Stimulated activated CD4-positive, alpha-beta T cell treated with anti-CD3 and anti-CD28 coated beads, Interleukin-2, amount 100 ng/mL, for 4 hours (primary cell): Measurements from ENCODE around the gene SMIM33.
"Not testable (repeated sequence)": the region's sequence is repeated elsewhere in the genome, so short reads cannot be mapped to it uniquely, and the experiment has no call there.

Experiments used
- DNase-seq: peaks from one replicate; pipeline ENCODE4 v3.0.0-alpha.2; 2020; ENCODE audit warnings: low read depth

The SMIM33 gene

GRCh38 chr5:139457241-139457640 is 13.6 kb upstream of the SMIM33 start:
- no peak for DNase-seq

- DNase-seq: no peak
These were observed 13.0 kb upstream of the SMIM33 start for GRCh38 chr5:139457653-139458306.

- peak; percentile 71 for DNase-seq
These were observed 12.0 kb upstream of the SMIM33 start for GRCh38 chr5:139458580-139459407.

- DNase-seq: no peak
These were observed 11.3 kb upstream of the SMIM33 start for GRCh38 chr5:139459451-139459934.

GRCh38 chr5:139460455-139460854 is 10.3 kb upstream of the SMIM33 start:
- DNase-seq: no peak

GRCh38 chr5:139461176-139461575 is 9.6 kb upstream of the SMIM33 start:
- DNase-seq: no peak

GRCh38 chr5:139461698-139462097 is 9.1 kb upstream of the SMIM33 start:
- DNase-seq: no peak

- DNase-seq: no peak
These were observed 8.1 kb upstream of the SMIM33 start, which contains the start of gene ECSCR for GRCh38 chr5:139462586-139463276. TSS of gene ECSCR (minus strand) at chr5:139462743. CDS start at chr5:139462670, 73 bp downstream.

- no peak for DNase-seq
These were observed 2.3 kb upstream of the SMIM33 start for GRCh38 chr5:139468421-139468931.

GRCh38 chr5:139472386-139473030 is 1.7 kb downstream of the SMIM33 start:
- no peak for DNase-seq

- DNase-seq: no peak
These were observed 2.3 kb downstream of the SMIM33 start for GRCh38 chr5:139473105-139473504.

GRCh38 chr5:139473565-139473964 is 2.8 kb downstream of the SMIM33 start:
- DNase-seq: no peak

GRCh38 chr5:139474890-139475791 is 4.3 kb downstream of the SMIM33 start:
- DNase-seq: no peak

GRCh38 chr5:139475865-139476617 is 5.2 kb downstream of the SMIM33 start:
- no peak for DNase-seq

- DNase-seq: not testable (repeated sequence)
These were observed 8.0 kb downstream of the SMIM33 start for GRCh38 chr5:139478657-139479423.

- DNase-seq: not testable (repeated sequence)
These were observed 8.9 kb downstream of the SMIM33 start for GRCh38 chr5:139479729-139480128.

GRCh38 chr5:139481122-139481533 is 10.3 kb downstream of the SMIM33 start:
- DNase-seq: no peak

- no peak for DNase-seq
These were observed 10.8 kb downstream of the SMIM33 start for GRCh38 chr5:139481580-139482049.
